IPS-18a (cell line): ENCODE measurements around the gene MPDZ.

Experiments used
- H3K27ac ChIP-seq: one replicate; pipeline ENCODE4 v1.5.1; 2013; ENCODE audit warnings: low read length
- H3K27me3 ChIP-seq: one replicate; pipeline ENCODE4 v1.6.1; 2013; ENCODE audit warnings: mild to moderate bottlenecking, low read length; ENCODE audit not compliant: control insufficient read depth, insufficient read depth
- H3K36me3 ChIP-seq: one replicate; pipeline ENCODE4 v1.6.1; 2013; ENCODE audit warnings: low read depth, low read length; ENCODE audit not compliant: control insufficient read depth
- H3K4me1 ChIP-seq: one replicate; pipeline ENCODE4 v1.6.1; 2013; ENCODE audit warnings: low read depth, low read length; ENCODE audit not compliant: control insufficient read depth
- H3K4me3 ChIP-seq: one replicate; pipeline ENCODE4 v1.5.1; 2013; ENCODE audit warnings: low read length
- H3K9ac ChIP-seq: one replicate; pipeline ENCODE4 v1.6.1; 2013; ENCODE audit warnings: mild to moderate bottlenecking, low read length, moderate library complexity
- H3K9me3 ChIP-seq: one replicate; pipeline ENCODE4 v1.6.1; 2013; ENCODE audit warnings: low read depth, low read length; ENCODE audit not compliant: control insufficient read depth

Gene MPDZ

GRCh38 chr9:13149454-13149853, 130.0 kb downstream of the MPDZ start:
- H3K4me3 ChIP-seq, result no peak overlapping the region
- H3K4me1 ChIP-seq, result peaks cover 3% of the 10 kb centered on the region
- H3K36me3 ChIP-seq, result peaks cover 16% of the 10 kb centered on the region
- H3K9ac ChIP-seq, result no peak overlapping the region
- H3K27ac ChIP-seq, result no peak overlapping the region
- no peaks in the 10 kb centered on the region for H3K9me3 ChIP-seq
- no peaks in the 10 kb centered on the region for H3K27me3 ChIP-seq

GRCh38 chr9:13146840-13147239, 132.7 kb downstream of the MPDZ start:
- Histone ChIP-seq H3K9ac (no peak overlapping the region), H3K9me3 (no peaks in the 10 kb centered on the region), H3K4me1 (peaks cover 17% of the 10 kb centered on the region), H3K4me3 (no peak overlapping the region), H3K36me3 (peaks cover 16% of the 10 kb centered on the region), H3K27me3 (no peaks in the 10 kb centered on the region), H3K27ac (no peak overlapping the region)

GRCh38 chr9:13145340-13145739, 134.2 kb downstream of the MPDZ start:
- no peak overlapping the region for H3K4me3 ChIP-seq
- no peaks in the 10 kb centered on the region for H3K9me3 ChIP-seq
- no peaks in the 10 kb centered on the region for H3K27me3 ChIP-seq
- peaks cover 16% of the 10 kb centered on the region for H3K36me3 ChIP-seq
- H3K27ac ChIP-seq, result no peak overlapping the region
- H3K9ac ChIP-seq, result no peak overlapping the region
- peaks cover 17% of the 10 kb centered on the region for H3K4me1 ChIP-seq

GRCh38 chr9:13144166-13144775, 135.2 kb downstream of the MPDZ start:
- H3K9me3 ChIP-seq, result no peaks in the 10 kb centered on the region
- no peaks in the 10 kb centered on the region for H3K27me3 ChIP-seq
- no peak overlapping the region for H3K4me3 ChIP-seq
- H3K36me3 ChIP-seq, result peaks cover 11% of the 10 kb centered on the region
- H3K4me1 ChIP-seq, result peaks cover 21% of the 10 kb centered on the region
- no peak overlapping the region for H3K27ac ChIP-seq
- no peak overlapping the region for H3K9ac ChIP-seq

- no peak overlapping the region for H3K9ac ChIP-seq
- H3K4me3 ChIP-seq, result no peak overlapping the region
- H3K27ac ChIP-seq, result no peak overlapping the region
- H3K9me3 ChIP-seq, result no peaks in the 10 kb centered on the region
- no peaks in the 10 kb centered on the region for H3K27me3 ChIP-seq
- H3K4me1 ChIP-seq, result peaks cover 21% of the 10 kb centered on the region
- H3K36me3 ChIP-seq, result peaks cover 14% of the 10 kb centered on the region
Measured at GRCh38 chr9:13143281-13143680, 136.2 kb downstream of the MPDZ start.

GRCh38 chr9:13142776-13143175, 136.7 kb downstream of the MPDZ start:
- Histone ChIP-seq H3K27ac (no peak overlapping the region), H3K9me3 (no peaks in the 10 kb centered on the region), H3K9ac (no peak overlapping the region)

GRCh38 chr9:13141629-13142028, 137.9 kb downstream of the MPDZ start:
- H3K27me3 ChIP-seq, result no peaks in the 10 kb centered on the region
- no peaks in the 10 kb centered on the region for H3K9me3 ChIP-seq
- H3K4me1 ChIP-seq, result peaks cover 21% of the 10 kb centered on the region
- peaks cover 18% of the 10 kb centered on the region for H3K36me3 ChIP-seq
- no peak overlapping the region for H3K4me3 ChIP-seq
- no peak overlapping the region for H3K9ac ChIP-seq
- no peak overlapping the region for H3K27ac ChIP-seq

More at GRCh38 chr9:13142776-13143175, 136.7 kb downstream of the MPDZ start:
- Histone ChIP-seq H3K27me3 (no peaks in the 10 kb centered on the region), H3K4me1 (peaks cover 21% of the 10 kb centered on the region), H3K36me3 (peaks cover 14% of the 10 kb centered on the region), H3K4me3 (no peak overlapping the region)

- Histone ChIP-seq H3K4me3 (no peak overlapping the region), H3K9me3 (no peaks in the 10 kb centered on the region), H3K9ac (no peak overlapping the region), H3K4me1 (peaks cover 21% of the 10 kb centered on the region), H3K27me3 (no peaks in the 10 kb centered on the region), H3K36me3 (peaks cover 18% of the 10 kb centered on the region), H3K27ac (no peak overlapping the region)
Measured at GRCh38 chr9:13140843-13141592, 138.5 kb downstream of the MPDZ start.

GRCh38 chr9:13139641-13140171, 139.8 kb downstream of the MPDZ start:
- Histone ChIP-seq H3K36me3 (peaks cover 31% of the 10 kb centered on the region), H3K9me3 (no peaks in the 10 kb centered on the region), H3K9ac (no peak overlapping the region), H3K27me3 (no peaks in the 10 kb centered on the region), H3K27ac (no peak overlapping the region), H3K4me1 (peaks cover 21% of the 10 kb centered on the region), H3K4me3 (no peak overlapping the region)

- Histone ChIP-seq H3K9ac (no peak overlapping the region), H3K36me3 (peaks cover 51% of the 10 kb centered on the region), H3K4me1 (peaks cover 4% of the 10 kb centered on the region), H3K4me3 (no peak overlapping the region), H3K27me3 (no peaks in the 10 kb centered on the region), H3K27ac (no peak overlapping the region), H3K9me3 (no peaks in the 10 kb centered on the region)
Measured at GRCh38 chr9:13137426-13137825, 142.1 kb downstream of the MPDZ start.

GRCh38 chr9:13131991-13132390, 147.5 kb downstream of the MPDZ start:
- H3K27me3 ChIP-seq, result no peaks in the 10 kb centered on the region
- peaks cover 40% of the 10 kb centered on the region for H3K36me3 ChIP-seq
- H3K4me1 ChIP-seq, result no peaks in the 10 kb centered on the region

GRCh38 chr9:13131416-13131815, 148.1 kb downstream of the MPDZ start:
- Histone ChIP-seq H3K9me3 (no peaks in the 10 kb centered on the region), H3K4me1 (no peaks in the 10 kb centered on the region), H3K27ac (no peak overlapping the region), H3K4me3 (no peak overlapping the region), H3K36me3 (peaks cover 39% of the 10 kb centered on the region), H3K9ac (no peak overlapping the region), H3K27me3 (no peaks in the 10 kb centered on the region)

More at GRCh38 chr9:13131991-13132390, 147.5 kb downstream of the MPDZ start:
- Histone ChIP-seq H3K9ac (no peak overlapping the region), H3K27ac (no peak overlapping the region), H3K9me3 (no peaks in the 10 kb centered on the region), H3K4me3 (no peak overlapping the region)
